Activated T-cell treated with anti-CD3 and anti-CD28 coated beads, Interleukin-2, amount 50 U/mL, for 48 hours (primary cell): Measurements from ENCODE around the gene ZNF212.

Source experiments
- DNase-seq, 2 experiments: peaks; one replicate each; pipeline ENCODE4 v3.0.0-alpha.2; 2020

ZNF212 gene

GRCh38 chr7:149239345-149240143, at the start of gene ZNF212:
Gene ZNF212 (plus strand): TSS chr7:149239651. CDS start chr7:149239779, 128 bp downstream.
- peak; percentile 93 for DNase-seq

- no peak for DNase-seq
These were observed 47.6 kb upstream of the ZNF212 start for GRCh38 chr7:149191851-149192250.

- DNase-seq: no peak
These were observed 44.7 kb upstream of the ZNF212 start for GRCh38 chr7:149194799-149195179.

GRCh38 chr7:149195180-149196150, 44.0 kb upstream of the ZNF212 start, which contains the start of gene ZNF282:
Gene ZNF282 (plus strand): TSS chr7:149195546. CDS start chr7:149195590, 44 bp downstream.
- peak; percentile 87 to 90 for DNase-seq

GRCh38 chr7:149196151-149196704, 43.2 kb upstream of the ZNF212 start:
- DNase-seq: peak; percentile 53 to 57

- DNase-seq: peak in 1 of 2 experiments; percentile 49
These were observed 42.7 kb upstream of the ZNF212 start for GRCh38 chr7:149196705-149197171.

- DNase-seq: no peak
These were observed 41.8 kb upstream of the ZNF212 start for GRCh38 chr7:149197675-149198074.

- DNase-seq: no peak
These were observed 41.2 kb upstream of the ZNF212 start for GRCh38 chr7:149198161-149198816.

- no peak for DNase-seq
These were observed 40.0 kb upstream of the ZNF212 start for GRCh38 chr7:149199234-149199995.

GRCh38 chr7:149202831-149203231, 36.6 kb upstream of the ZNF212 start:
- peak; percentile 39 to 56 for DNase-seq

- no peak for DNase-seq
These were observed 33.6 kb upstream of the ZNF212 start for GRCh38 chr7:149205690-149206381.

- DNase-seq: no peak
These were observed 32.0 kb upstream of the ZNF212 start for GRCh38 chr7:149207324-149208035.

GRCh38 chr7:149209518-149210269, 29.8 kb upstream of the ZNF212 start:
- DNase-seq: peak; percentile 95 to 98

GRCh38 chr7:149210551-149210950, 28.9 kb upstream of the ZNF212 start:
- DNase-seq: no peak

- DNase-seq: no peak
These were observed 25.3 kb upstream of the ZNF212 start for GRCh38 chr7:149214020-149214720.

GRCh38 chr7:149216402-149216801, 23.0 kb upstream of the ZNF212 start:
- no peak for DNase-seq

- DNase-seq: no peak
These were observed 21.9 kb upstream of the ZNF212 start for GRCh38 chr7:149217570-149217969.

GRCh38 chr7:149218469-149219420, 20.7 kb upstream of the ZNF212 start:
- no peak for DNase-seq
